HCT116 (cell line): ENCODE measurements around the gene GNB1L.

Source experiments
- CTCF ChIP-seq, 3 experiments: fragments of 200-600 bp in 1 of 3; sonication (generic) in 1 of 3; IDR thresholded peaks in 2 of 3; conservative IDR thresholded peaks in 1 of 3; 2 replicates each; pipeline ENCODE4 v1.5.1; 2012 to 2017; ENCODE audit warnings: low read depth in 2 of 3, low read length in 2 of 3, antibody characterized with exemption in 1 of 3, borderline replicate concordance in 1 of 3, control low read depth in 1 of 3, mild to moderate bottlenecking in 1 of 3, mixed read lengths in 1 of 3, mixed run types in 1 of 3, moderate library complexity in 1 of 3; ENCODE audit not compliant: insufficient read depth in 1 of 3
- ELF1 ChIP-seq: IDR thresholded peaks from 2 replicates; pipeline ENCODE4 v1.6.1; 2012; ENCODE audit warnings: low read depth, borderline replicate concordance
- EZH2 ChIP-seq: fragments of 200-600 bp; sonication (generic); IDR thresholded peaks from 2 replicates; pipeline ENCODE4 v1.6.1; 2017; ENCODE audit warnings: antibody characterized with exemption, mixed run types
- FOSL1 ChIP-seq: IDR thresholded peaks from 2 replicates; pipeline ENCODE4 v1.6.1; 2012; ENCODE audit warnings: low read depth
- POLR2A ChIP-seq: IDR thresholded peaks from 2 replicates; pipeline ENCODE4 v1.7.0; 2011; ENCODE audit warnings: borderline replicate concordance; ENCODE audit not compliant: insufficient read depth, insufficient read length; ENCODE audit errors: extremely low read depth
- POLR2AphosphoS5 ChIP-seq: IDR thresholded peaks from 2 replicates; pipeline ENCODE4 v1.6.1; 2011; ENCODE audit warnings: mild to moderate bottlenecking, low read depth, low read length, moderate library complexity
- SP1 ChIP-seq: IDR thresholded peaks from 2 replicates; pipeline ENCODE4 v1.6.1; 2012; ENCODE audit warnings: low read depth
- TF ChIP-seq, protein P1 (sequence below): IDR thresholded peaks from 2 replicates; pipeline ENCODE4 v1.6.1; 2012

DNA sequence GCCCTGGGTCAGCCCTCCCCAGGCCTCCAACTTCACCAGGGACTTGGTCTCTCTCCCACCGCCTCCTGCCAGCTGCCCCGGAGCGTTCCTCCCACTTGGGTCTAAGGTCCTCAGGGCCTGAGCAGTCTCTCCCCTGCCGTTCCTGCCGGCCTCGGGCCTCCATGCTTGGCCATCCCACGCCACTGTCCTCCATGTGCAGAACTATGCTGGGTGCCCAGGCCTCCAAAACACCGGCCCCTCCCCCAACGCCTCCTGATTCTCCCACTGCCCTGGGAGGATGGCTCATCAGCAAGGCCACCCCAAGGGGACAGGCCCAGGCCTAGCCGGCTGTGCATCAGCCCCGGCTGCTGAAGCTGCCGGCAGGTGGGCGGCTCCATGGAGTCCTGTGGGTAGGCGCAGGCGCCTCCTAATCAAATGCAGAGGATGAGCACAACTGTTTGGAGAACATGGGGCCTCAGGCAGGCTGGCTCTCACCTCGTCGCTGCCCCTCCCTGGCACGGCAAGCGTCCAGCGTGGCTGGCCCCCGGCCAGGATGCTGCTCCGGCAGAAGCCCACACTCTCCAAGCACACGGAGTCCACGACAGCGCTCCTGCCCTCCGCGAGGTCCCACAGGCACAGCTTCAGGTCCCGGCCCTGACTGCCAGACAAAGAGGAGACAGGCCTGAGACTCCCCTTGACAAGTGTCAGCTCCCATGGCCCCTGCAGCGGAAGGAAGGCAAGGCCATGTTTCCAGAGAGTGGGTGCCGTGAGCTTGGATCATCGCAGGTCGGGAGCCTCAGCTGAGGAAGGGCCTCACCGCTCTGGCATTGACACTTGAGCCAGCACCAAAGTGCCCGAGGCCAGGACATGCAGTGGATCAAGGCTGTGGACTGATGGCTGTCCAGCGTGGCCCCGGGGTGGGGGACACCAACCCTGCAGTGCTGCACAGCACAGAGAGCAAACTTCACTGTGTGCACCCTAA is 42.6 kb downstream of the GNB1L start:
- TF ChIP-seq FOSL1 (no peak), POLR2A (no peak), CTCF (IDR thresholded peaks at IDR 0.05 in 2 of 3, conservative IDR thresholded peaks at IDR 0.05 in 1 of 3; ENCODE audit: borderline replicate concordance in 1 of 3, insufficient read depth in 1 of 3, low read depth in 2 of 3, low read length in 2 of 3) (no peak), ELF1 (no peak), EZH2 (no peak), POLR2AphosphoS5 (no peak), SP1 (no peak)
- TF ChIP-seq, protein P1, sequence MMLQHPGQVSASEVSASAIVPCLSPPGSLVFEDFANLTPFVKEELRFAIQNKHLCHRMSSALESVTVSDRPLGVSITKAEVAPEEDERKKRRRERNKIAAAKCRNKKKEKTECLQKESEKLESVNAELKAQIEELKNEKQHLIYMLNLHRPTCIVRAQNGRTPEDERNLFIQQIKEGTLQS, result no peak
